Common myeloid progenitor, CD34-positive (primary cell): ENCODE measurements around the gene LMNTD2.

Experiments
- CTCF ChIA-PET: fragments of 350-600 bp; sonication (Branson Sonifier 250); formaldehyde crosslinking; loops from one replicate; lab custom pipeline; 2021; ENCODE audit warnings: antibody characterized with exemption; lab: Charles Lee
- POLR2A ChIA-PET: fragments of 350-600 bp; sonication (Branson Sonifier 250); formaldehyde crosslinking; loops from one replicate; lab custom pipeline; 2021; ENCODE audit warnings: antibody characterized with exemption; lab: Charles Lee
- DNase-seq, 3 donors: peaks; one replicate each; pipeline versions ENCODE4 v3.0.0 to v3.0.0-alpha.2; 2013
- H3K27ac ChIP-seq, 2 experiments: 1 replicate in 1 of 2; 2 replicates in 1 of 2; pipeline ENCODE4 v1.7.0; 2013; ENCODE audit warnings: inconsistent platforms in 2 of 2, low read length in 2 of 2, mild to moderate bottlenecking in 2 of 2, low read depth in 1 of 2, moderate library complexity in 1 of 2; ENCODE audit not compliant: severe bottlenecking in 2 of 2, insufficient read depth in 1 of 2, poor library complexity in 1 of 2
- H3K27me3 ChIP-seq, 5 experiments: replicated peaks in 2 of 5; 1 replicate in 3 of 5; 2 replicates in 2 of 5; pipeline versions ENCODE4 v1.6.1 to v1.7.0; 2013; ENCODE audit warnings: low read length in 4 of 5, mild to moderate bottlenecking in 2 of 5, moderate library complexity in 2 of 5, inconsistent platforms in 1 of 5; ENCODE audit not compliant: insufficient read depth in 5 of 5, control insufficient read depth in 4 of 5
- H3K36me3 ChIP-seq, 4 experiments: 1 replicate in 2 of 4; 2 replicates in 2 of 4; pipeline versions ENCODE4 v1.6.1 to v1.7.0; 2013; ENCODE audit warnings: low read length in 3 of 4, control low read depth in 1 of 4, mild to moderate bottlenecking in 1 of 4; ENCODE audit not compliant: control insufficient read depth in 4 of 4, insufficient read depth in 4 of 4
- H3K4me1 ChIP-seq, 4 experiments: 1 replicate in 3 of 4; 2 replicates in 1 of 4; pipeline versions ENCODE4 v1.6.1 to v1.7.1; 2013; ENCODE audit warnings: low read length in 3 of 4, mild to moderate bottlenecking in 3 of 4, control low read depth in 1 of 4, inconsistent platforms in 1 of 4, moderate library complexity in 1 of 4; ENCODE audit not compliant: control insufficient read depth in 4 of 4, insufficient read depth in 4 of 4; ENCODE audit errors: control extremely low read depth in 1 of 4
- H3K4me3 ChIP-seq, 7 experiments: 1 replicate in 4 of 7; 2 replicates in 3 of 7; pipeline versions ENCODE4 v1.5.1 to v1.7.0; 2013; ENCODE audit warnings: mild to moderate bottlenecking in 7 of 7, low read length in 6 of 7, moderate library complexity in 6 of 7, inconsistent platforms in 2 of 7, low read depth in 2 of 7, control low read depth in 1 of 7; ENCODE audit not compliant: insufficient read depth in 4 of 7, control insufficient read depth in 1 of 7; ENCODE audit errors: extremely low read depth in 1 of 7
- H3K9me3 ChIP-seq, 5 experiments: 1 replicate in 4 of 5; 2 replicates in 1 of 5; pipeline versions ENCODE4 v1.6.1 to v1.7.1; 2013; ENCODE audit warnings: low read length in 4 of 5, mild to moderate bottlenecking in 2 of 5, inconsistent platforms in 1 of 5, low read depth in 1 of 5, moderate library complexity in 1 of 5; ENCODE audit not compliant: control insufficient read depth in 4 of 5, insufficient read depth in 2 of 5; ENCODE audit errors: control extremely low read depth in 1 of 5
- WGBS: methylation state at CpG from one replicate; pipeline ENCODE4 v1.1.5; 2013; ENCODE audit not compliant: insufficient coverage; 5-methylcytosine and 5-hydroxymethylcytosine counted together

The LMNTD2 gene

DNA sequence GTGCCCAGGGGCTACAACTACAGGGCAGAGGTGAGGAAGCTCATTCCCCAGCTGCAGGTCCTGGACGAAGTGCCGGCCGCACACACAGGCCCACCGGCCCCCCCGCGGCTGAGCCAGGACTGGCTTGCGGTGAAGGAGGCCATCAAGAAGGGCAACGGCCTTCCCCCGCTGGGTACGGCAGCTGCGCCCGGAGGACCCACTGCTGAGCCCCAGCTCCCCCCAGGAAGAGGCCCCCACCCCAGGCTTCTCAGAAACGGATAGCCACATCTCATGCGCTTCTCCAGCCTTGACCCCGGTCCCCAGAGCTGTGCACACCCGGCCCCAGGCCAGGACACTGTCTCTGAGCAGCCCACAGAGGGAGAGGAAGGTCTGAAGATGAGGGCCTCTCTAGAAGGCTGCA is 9.4 kb downstream of the LMNTD2 start:
- H3K27me3 ChIP-seq = peaks cover 0 to 11% (median 4%) of the 10 kb centered on the region in 5 experiments
- H3K36me3 ChIP-seq = peaks cover 0 to 5% (median 0%) of the 10 kb centered on the region in 4 experiments
- H3K9me3 ChIP-seq = no peaks in the 10 kb centered on the region
- DNase-seq = no peak
- H3K4me1 ChIP-seq = peaks cover 0 to 17% (median 10%) of the 10 kb centered on the region in 4 experiments
- H3K4me3 ChIP-seq = no peak overlapping the region
- ChIA-PET POLR2A (no interaction called here), CTCF (interaction anchor here (1.3 kb wide), 1 partner anchor 9 kb away, joined by 5 read pairs; no protein-coding TSS in a partner anchor)
- WGBS = 90% methylated on average over 14 of the region's 16 CpGs
- H3K27ac ChIP-seq = no peak overlapping the region

DNA sequence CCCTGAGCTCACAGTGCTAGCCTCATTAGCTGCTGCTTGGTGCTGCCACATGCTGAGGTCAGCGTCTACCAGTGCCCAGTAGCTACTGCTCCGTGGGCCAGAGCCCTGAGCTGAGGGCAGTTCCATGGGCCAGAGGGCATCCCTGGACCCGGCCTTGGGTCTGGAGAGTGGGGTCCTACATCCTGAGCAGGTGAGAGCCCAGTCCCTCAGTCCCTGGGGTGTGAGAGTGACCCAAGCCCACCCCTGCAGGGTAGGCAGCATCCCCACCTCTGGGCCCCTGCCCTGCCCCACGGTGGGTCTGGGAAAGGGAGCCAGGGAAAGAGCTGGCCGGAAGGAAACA is 9.8 kb downstream of the LMNTD2 start:
- H3K27me3 ChIP-seq = peaks cover 0 to 7% (median 4%) of the 10 kb centered on the region in 5 experiments
- no peak for DNase-seq
- H3K4me1 ChIP-seq = peaks cover 0 to 13% (median 8%) of the 10 kb centered on the region in 4 experiments
- no peak overlapping the region for H3K4me3 ChIP-seq
- no peaks in the 10 kb centered on the region for H3K9me3 ChIP-seq
- 100% methylated on average over 3 of the region's 5 CpGs for WGBS
- ChIA-PET CTCF (interaction anchor here (1.3 kb wide), 1 partner anchor 9 kb away, joined by 5 read pairs; no protein-coding TSS in a partner anchor), POLR2A (no interaction called here)
- no peak overlapping the region for H3K27ac ChIP-seq
- H3K36me3 ChIP-seq = peaks cover 0 to 5% (median 0%) of the 10 kb centered on the region in 4 experiments

DNA sequence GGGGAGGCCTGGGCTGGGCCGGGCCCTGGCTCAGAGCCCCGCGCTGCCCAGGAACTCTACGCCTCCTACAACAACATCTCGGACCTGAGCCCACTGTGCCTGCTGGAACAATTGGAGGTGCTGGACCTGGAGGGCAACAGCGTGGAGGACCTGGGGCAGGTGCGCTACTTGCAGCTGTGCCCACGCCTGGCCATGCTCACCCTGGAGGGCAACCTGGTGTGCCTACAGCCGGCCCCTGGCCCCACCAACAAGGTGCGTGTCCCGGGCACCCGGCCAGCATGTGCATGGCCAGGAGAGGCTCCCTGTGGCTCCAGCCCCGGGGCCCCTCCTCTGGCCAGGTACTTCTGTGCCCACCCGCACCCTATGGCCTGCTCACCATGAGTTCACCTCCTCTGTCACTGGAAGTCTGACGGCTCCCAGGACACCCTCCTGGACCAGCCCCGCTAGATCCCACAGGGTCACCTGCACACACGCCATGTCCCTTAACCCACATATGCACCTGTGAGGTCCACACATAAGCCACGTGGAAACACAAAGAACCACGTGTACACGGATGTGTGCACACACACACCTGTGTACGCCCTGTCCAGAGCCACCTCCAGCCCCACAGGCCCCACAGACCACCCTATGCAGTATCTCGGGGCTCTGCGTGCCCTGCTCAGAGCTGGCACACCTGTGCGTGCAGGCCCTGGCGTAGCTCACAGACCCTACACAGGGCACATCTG is 10.4 kb downstream of the LMNTD2 start:
- no peak for DNase-seq
- peaks cover 0 to 1% (median under 1%) of the 10 kb centered on the region in 5 experiments for H3K27me3 ChIP-seq
- CTCF ChIA-PET = interaction anchor here (1.3 kb wide), 1 partner anchor 10 kb away, joined by 5 read pairs; no protein-coding TSS in a partner anchor
- POLR2A ChIA-PET = no interaction called here
- H3K27ac ChIP-seq = no peak overlapping the region
- H3K9me3 ChIP-seq = no peaks in the 10 kb centered on the region
- peaks cover 0 to 8% (median 4%) of the 10 kb centered on the region in 4 experiments for H3K4me1 ChIP-seq
- H3K4me3 ChIP-seq = no peak overlapping the region
- peaks cover 0 to 5% (median 0%) of the 10 kb centered on the region in 4 experiments for H3K36me3 ChIP-seq
- WGBS = 99% methylated on average over 25 of the region's 25 CpGs

DNA sequence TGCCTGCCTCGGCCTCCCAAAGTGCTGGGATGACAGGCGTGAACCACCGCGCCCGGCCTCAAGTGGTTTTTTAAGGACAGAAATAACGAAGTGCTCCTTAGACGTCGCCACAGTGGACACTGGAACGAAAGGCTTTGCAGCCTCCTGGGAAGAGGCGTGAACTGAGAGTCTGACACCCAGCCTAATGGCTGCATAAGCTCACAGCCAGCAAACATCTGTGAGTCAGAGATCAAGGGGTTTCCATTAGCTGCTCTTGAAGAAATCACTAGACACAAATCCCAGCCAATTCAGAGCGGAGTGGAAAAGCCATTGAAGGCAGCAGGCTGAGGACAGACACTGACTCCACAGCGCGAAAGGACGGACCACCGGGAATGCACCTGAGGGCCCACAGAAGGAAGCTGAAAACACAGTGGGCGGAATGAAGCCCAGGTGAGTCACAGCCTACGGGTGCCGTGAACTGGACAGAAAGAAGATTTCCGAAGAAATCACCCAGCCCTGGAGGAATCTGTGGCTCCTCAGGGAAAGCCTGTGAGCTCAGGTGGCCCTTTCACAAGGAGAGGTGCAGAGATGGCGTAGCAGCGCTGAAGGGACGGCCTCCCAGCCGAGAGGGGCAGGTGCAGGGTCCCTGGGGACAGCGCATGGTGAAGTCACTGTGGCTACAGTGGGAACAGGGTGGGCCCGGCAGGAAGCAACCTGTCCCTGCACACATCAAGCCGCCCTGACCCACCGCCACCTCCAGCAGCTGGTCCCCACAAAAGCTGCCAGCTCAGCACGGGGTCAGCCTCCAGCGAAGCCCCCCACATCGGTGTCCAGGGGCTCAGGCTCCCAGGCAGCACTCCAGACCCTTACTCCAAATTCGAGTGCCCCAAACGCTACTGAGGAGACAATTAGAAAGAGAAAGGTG is 11.6 kb downstream of the LMNTD2 start:
- no peak for DNase-seq
- Histone ChIP-seq H3K9me3 (no peaks in the 10 kb centered on the region), H3K36me3 (peaks cover 0 to 5% (median 0%) of the 10 kb centered on the region in 4 experiments), H3K4me1 (no peaks in the 10 kb centered on the region), H3K4me3 (no peak overlapping the region), H3K27me3 (no peaks in the 10 kb centered on the region), H3K27ac (no peak overlapping the region)
- POLR2A ChIA-PET = no interaction called here
- CTCF ChIA-PET = no interaction called here
- 97% methylated on average over 29 of the region's 32 CpGs for WGBS

- no peak overlapping the region for H3K4me3 ChIP-seq
- H3K4me1 ChIP-seq = no peaks in the 10 kb centered on the region
- H3K36me3 ChIP-seq = peaks cover 0 to 1% (median 0%) of the 10 kb centered on the region in 4 experiments
- CTCF ChIA-PET = interaction anchor here (0.9 to 1.1 kb wide), 3 partner anchors 9 to 26 kb away, joined by 3 to 5 read pairs (median 4); no protein-coding TSS in a partner anchor
- WGBS = 95% methylated on average over 10 of the region's 11 CpGs
- no peaks in the 10 kb centered on the region for H3K9me3 ChIP-seq
- no peaks in the 10 kb centered on the region for H3K27me3 ChIP-seq
- no peak overlapping the region for H3K27ac ChIP-seq
- POLR2A ChIA-PET = interaction anchor here (0.7 kb wide), 1 partner anchor 60 kb away, joined by 3 read pairs; no protein-coding TSS in a partner anchor
- no peak for DNase-seq
Observed at GRCh38 chr11:545171-545570, 15.4 kb downstream of the LMNTD2 start.

DNA sequence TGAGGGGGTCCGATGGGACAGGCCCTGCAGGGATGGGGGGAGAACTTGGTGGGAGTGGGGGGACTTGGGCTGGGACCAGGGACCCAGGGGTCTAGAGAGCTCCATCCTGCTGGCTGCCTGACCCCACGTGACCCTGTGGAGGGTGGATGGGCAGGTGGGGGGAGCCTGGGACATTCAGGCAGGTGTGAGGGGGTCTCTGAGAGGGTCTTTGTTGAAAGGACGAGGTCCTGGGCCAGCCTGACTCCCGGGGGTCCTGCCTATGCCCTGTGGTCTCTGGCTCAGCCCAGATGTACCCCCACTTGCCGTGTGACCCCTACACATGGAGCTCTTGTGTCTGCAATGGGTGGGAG is 15.7 kb downstream of the LMNTD2 start:
- Histone ChIP-seq H3K27ac (no peak overlapping the region), H3K4me1 (no peaks in the 10 kb centered on the region), H3K4me3 (no peak overlapping the region), H3K36me3 (no peaks in the 10 kb centered on the region), H3K9me3 (no peaks in the 10 kb centered on the region), H3K27me3 (no peaks in the 10 kb centered on the region)
- DNase-seq = no peak
- ChIA-PET CTCF (interaction anchor here (0.9 to 1.1 kb wide), 2 partner anchors 11 to 26 kb away, joined by 3 to 4 read pairs; no protein-coding TSS in a partner anchor), POLR2A (no interaction called here)
- 93% methylated on average over 5 of the region's 5 CpGs for WGBS
